Measurements from ENCODE around the gene PARD6G. TPM values are rescaled to one million over a fixed set of nuclear protein-coding genes. Genes with fewer than 3 reads are reported as not detected.

Gene PARD6G
- total RNA-seq, 1 experiment from 2014 or later: 6.1 TPM

- DNase-seq (ENCODE audit: low read depth in 1 of 2, low spot score in 2 of 2): no peak
- Histone ChIP-seq H3K27ac (no peak overlapping the region), H3K4me3 (no peak overlapping the region), H3K9me3 (replicated peaks) (no peaks in the 10 kb centered on the region; the same call in 1 of the 2 replicates), H3K27me3 (replicated peaks) (no peaks in the 10 kb centered on the region), H3K4me1 (replicated peaks) (no peaks in the 10 kb centered on the region), H3K36me3 (peaks cover 77% of the 10 kb centered on the region)
These were observed 112.2 kb downstream of the PARD6G start for GRCh38 chr18:80135136-80135535.

DNA sequence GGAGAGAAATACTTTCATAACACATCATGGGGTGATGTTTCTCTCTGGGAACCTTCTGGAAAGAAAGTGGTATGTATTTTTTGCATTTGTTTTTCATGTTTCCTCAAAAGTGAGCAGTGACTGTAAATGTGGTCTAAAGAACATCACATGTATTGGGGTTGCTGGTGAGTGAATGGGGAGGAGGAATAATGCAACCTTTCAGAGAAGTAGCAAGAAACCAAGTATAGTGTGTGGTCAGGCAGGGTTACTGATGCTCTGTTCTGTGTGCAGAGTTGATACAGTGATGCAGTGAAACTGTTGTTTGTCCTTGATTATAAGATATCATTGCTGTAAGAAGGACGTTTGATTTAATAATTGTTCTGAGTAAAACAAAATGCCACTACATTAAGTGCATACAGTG lies 114.2 kb downstream of the PARD6G start:
- DNase-seq (ENCODE audit: low read depth in 1 of 2, low spot score in 2 of 2): no peak
- H3K9me3 ChIP-seq (replicated peaks): no peaks in the 10 kb centered on the region
- H3K4me1 ChIP-seq (replicated peaks): no peaks in the 10 kb centered on the region
- no peak overlapping the region for H3K27ac ChIP-seq
- peaks cover 61% of the 10 kb centered on the region for H3K36me3 ChIP-seq
- no peak overlapping the region for H3K4me3 ChIP-seq
- no peaks in the 10 kb centered on the region for H3K27me3 ChIP-seq (replicated peaks)

- H3K9me3 ChIP-seq (replicated peaks): no peaks in the 10 kb centered on the region
- H3K4me1 ChIP-seq (replicated peaks): no peaks in the 10 kb centered on the region
- peaks cover 56% of the 10 kb centered on the region for H3K36me3 ChIP-seq
- no peak overlapping the region for H3K4me3 ChIP-seq
- H3K27me3 ChIP-seq (replicated peaks): no peaks in the 10 kb centered on the region
- DNase-seq (ENCODE audit: low read depth in 1 of 2, low spot score in 2 of 2): no peak
- H3K27ac ChIP-seq: no peak overlapping the region
These were observed 115.0 kb downstream of the PARD6G start for GRCh38 chr18:80132180-80132812.

DNA sequence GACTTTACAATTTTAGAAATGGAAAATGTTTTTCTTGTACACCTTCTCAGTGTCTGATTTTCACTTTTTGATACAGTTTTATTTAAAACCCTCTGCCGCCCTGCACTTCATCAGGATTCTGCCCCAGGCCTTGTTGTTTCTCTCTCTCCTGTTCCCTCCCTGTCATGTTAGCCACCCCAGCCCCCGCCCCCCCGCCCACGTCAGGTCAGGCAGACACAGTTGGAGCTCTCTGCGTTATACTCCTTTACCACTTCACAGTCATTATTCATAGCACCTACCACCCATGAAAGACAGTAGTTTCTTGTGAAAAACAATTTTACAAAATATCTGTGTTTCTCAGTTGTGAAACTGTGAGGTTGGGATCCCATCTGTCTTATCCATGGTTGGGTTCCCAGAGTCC lies 116.8 kb downstream of the PARD6G start:
- H3K27me3 ChIP-seq (replicated peaks): no peaks in the 10 kb centered on the region
- no peaks in the 10 kb centered on the region for H3K9me3 ChIP-seq (replicated peaks)
- no peak overlapping the region for H3K27ac ChIP-seq
- H3K4me3 ChIP-seq: no peak overlapping the region
- no peak for DNase-seq (ENCODE audit: low read depth in 1 of 2, low spot score in 2 of 2)
- H3K36me3 ChIP-seq: peaks cover 44% of the 10 kb centered on the region
- no peaks in the 10 kb centered on the region for H3K4me1 ChIP-seq (replicated peaks)

- H3K4me1 ChIP-seq (replicated peaks): no peaks in the 10 kb centered on the region
- H3K9me3 ChIP-seq (replicated peaks): no peaks in the 10 kb centered on the region
- no peak overlapping the region for H3K27ac ChIP-seq
- H3K4me3 ChIP-seq: no peak overlapping the region
- peaks cover 40% of the 10 kb centered on the region for H3K36me3 ChIP-seq
- DNase-seq (ENCODE audit: low read depth in 1 of 2, low spot score in 2 of 2): no peak
- H3K27me3 ChIP-seq (replicated peaks): no peaks in the 10 kb centered on the region
These were observed 117.5 kb downstream of the PARD6G start for GRCh38 chr18:80129672-80130367.

DNA sequence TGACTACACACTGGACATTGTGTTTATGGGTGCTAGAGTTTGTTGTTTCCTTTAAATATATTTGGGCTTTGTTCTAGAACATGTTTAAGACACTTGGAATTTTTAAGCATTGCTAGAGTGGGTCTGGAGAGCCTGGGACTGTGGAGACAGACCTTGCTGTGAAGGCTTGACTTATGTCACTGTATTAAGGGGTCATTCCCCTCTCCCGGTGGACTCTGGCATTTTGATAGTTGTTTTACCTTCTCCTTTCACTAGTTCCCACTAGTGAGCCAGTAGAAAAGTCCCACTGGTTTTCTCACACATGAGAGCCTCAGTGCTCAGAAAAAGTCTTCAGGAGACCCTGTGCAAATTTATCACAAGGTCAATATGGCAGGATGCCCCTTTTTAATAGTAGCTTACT lies 119.7 kb downstream of the PARD6G start:
- H3K27ac ChIP-seq: no peak overlapping the region
- peaks cover 27% of the 10 kb centered on the region for H3K36me3 ChIP-seq
- no peaks in the 10 kb centered on the region for H3K9me3 ChIP-seq (replicated peaks)
- no peaks in the 10 kb centered on the region for H3K27me3 ChIP-seq (replicated peaks)
- no peak for DNase-seq (ENCODE audit: low read depth in 1 of 2, low spot score in 2 of 2)
- no peaks in the 10 kb centered on the region for H3K4me1 ChIP-seq (replicated peaks)
- no peak overlapping the region for H3K4me3 ChIP-seq

DNA sequence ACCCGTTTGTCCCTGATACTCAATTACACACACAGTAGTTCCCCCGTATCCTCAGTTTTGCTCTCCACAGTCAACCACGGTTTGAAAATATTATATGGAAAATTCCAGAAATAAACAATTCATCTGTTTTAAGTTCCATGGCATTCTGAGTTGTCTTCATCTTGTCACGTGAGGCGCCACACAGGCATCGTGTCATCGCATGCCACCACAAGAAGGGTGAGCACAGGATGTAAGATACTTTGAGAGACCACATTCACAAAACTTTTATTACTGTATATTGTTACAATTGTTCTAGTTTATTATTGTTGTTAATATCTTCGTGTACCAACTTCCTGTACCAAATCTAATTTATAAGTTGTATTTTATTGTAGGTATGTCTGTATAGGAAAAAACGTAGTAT lies 120.5 kb downstream of the PARD6G start:
- H3K4me1 ChIP-seq (replicated peaks): no peaks in the 10 kb centered on the region
- DNase-seq (ENCODE audit: low read depth in 1 of 2, low spot score in 2 of 2): no peak
- H3K27ac ChIP-seq: no peak overlapping the region
- H3K36me3 ChIP-seq: peaks cover 35% of the 10 kb centered on the region
- H3K9me3 ChIP-seq (replicated peaks): no peaks in the 10 kb centered on the region
- H3K27me3 ChIP-seq (replicated peaks): no peaks in the 10 kb centered on the region
- H3K4me3 ChIP-seq: no peak overlapping the region

DNA sequence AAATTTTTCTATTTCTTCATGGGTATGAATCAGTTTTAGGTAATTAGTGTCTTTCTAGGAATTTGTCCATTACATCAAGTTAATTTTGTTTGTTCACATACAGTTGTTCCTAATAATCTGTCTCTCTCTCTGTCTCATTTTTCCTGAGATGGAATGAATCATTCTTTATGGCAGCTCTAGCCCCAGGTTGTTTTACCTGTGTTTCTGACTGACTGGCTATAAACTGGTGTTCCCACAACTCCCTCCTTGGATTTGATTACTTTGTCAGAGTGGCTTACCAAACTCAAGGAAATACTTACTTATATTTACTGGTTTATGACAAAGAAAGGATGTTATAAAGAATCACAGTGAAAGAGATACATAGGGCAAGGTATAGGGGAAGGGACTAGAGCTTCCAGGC lies 123.2 kb downstream of the PARD6G start:
- Histone ChIP-seq H3K27me3 (replicated peaks) (no peaks in the 10 kb centered on the region), H3K27ac (no peak overlapping the region), H3K4me1 (replicated peaks) (no peaks in the 10 kb centered on the region), H3K9me3 (replicated peaks) (no peaks in the 10 kb centered on the region), H3K4me3 (no peak overlapping the region), H3K36me3 (peaks cover 47% of the 10 kb centered on the region)
- DNase-seq (ENCODE audit: low read depth in 1 of 2, low spot score in 2 of 2): no peak

DNA sequence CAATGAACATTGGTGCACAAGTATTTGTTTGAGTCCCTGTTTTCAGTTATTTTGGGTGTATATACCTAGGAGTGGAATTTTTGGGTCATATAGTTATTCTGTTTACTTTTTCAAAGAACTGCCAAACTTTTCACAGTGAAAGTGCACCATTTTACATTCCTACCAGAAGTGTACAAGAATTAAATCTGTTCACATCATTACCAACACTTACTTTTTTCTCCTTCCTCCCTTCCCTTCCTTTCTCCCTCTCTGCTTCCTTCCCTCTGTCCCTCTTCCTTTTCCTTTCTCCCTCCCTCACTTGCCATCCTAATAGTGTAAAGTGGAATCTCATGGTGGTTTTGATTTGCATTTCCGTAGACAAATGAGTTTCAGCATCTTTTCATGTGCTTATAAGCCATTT lies 126.4 kb downstream of the PARD6G start:
- Histone ChIP-seq H3K27ac (no peak overlapping the region), H3K9me3 (replicated peaks) (no peaks in the 10 kb centered on the region), H3K4me1 (replicated peaks) (no peaks in the 10 kb centered on the region), H3K4me3 (no peak overlapping the region), H3K36me3 (peaks cover 60% of the 10 kb centered on the region), H3K27me3 (replicated peaks) (no peaks in the 10 kb centered on the region)
- no peak for DNase-seq (ENCODE audit: low read depth in 1 of 2, low spot score in 2 of 2)

GRCh38 chr18:80119111-80119510 lies 128.2 kb downstream of the PARD6G start:
- no peaks in the 10 kb centered on the region for H3K4me1 ChIP-seq (replicated peaks)
- no peak overlapping the region for H3K27ac ChIP-seq
- H3K36me3 ChIP-seq: peaks cover 54% of the 10 kb centered on the region
- no peaks in the 10 kb centered on the region for H3K27me3 ChIP-seq (replicated peaks)
- H3K9me3 ChIP-seq (replicated peaks): no peaks in the 10 kb centered on the region
- H3K4me3 ChIP-seq: no peak overlapping the region
- no peak for DNase-seq (ENCODE audit: low read depth in 1 of 2, low spot score in 2 of 2)

GRCh38 chr18:80115035-80115434 lies 132.3 kb downstream of the PARD6G start:
- no peak for DNase-seq (ENCODE audit: low read depth in 1 of 2, low spot score in 2 of 2)
- no peak overlapping the region for H3K4me3 ChIP-seq
- peaks cover 46% of the 10 kb centered on the region for H3K36me3 ChIP-seq
- no peaks in the 10 kb centered on the region for H3K9me3 ChIP-seq (replicated peaks)
- peaks cover 8% of the 10 kb centered on the region; the same call in 1 of the 2 replicates for H3K4me1 ChIP-seq (replicated peaks)
- H3K27ac ChIP-seq: no peak overlapping the region
- H3K27me3 ChIP-seq (replicated peaks): no peaks in the 10 kb centered on the region

- Histone ChIP-seq H3K27me3 (replicated peaks) (no peaks in the 10 kb centered on the region), H3K36me3 (peaks cover 23% of the 10 kb centered on the region), H3K4me1 (replicated peaks) (peaks cover 11% of the 10 kb centered on the region; the same call in 1 of the 2 replicates), H3K27ac (no peak overlapping the region), H3K4me3 (no peak overlapping the region), H3K9me3 (replicated peaks) (no peaks in the 10 kb centered on the region)
- no peak for DNase-seq (ENCODE audit: low read depth in 1 of 2, low spot score in 2 of 2)
These were observed 134.6 kb downstream of the PARD6G start for GRCh38 chr18:80112624-80113248.

DNA sequence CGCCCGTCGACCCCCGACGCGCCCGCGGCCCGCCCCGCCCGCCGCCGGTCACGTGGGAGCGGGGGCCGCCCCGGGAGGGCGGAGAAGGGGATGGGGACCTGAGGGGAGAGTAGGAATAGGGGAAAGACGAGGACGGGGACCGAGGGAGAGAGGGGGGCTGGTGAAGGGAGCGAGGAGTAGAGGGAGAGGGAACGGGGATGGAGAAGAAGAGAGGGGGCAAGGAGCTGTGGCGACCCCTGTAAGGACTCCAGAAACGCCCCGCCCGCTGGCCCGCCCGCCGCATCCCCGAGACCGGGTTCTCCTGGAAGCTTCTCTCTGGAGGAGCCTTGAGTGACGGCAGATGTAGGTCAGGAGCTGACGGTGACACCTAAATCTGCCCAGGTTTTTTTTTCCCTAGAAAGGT lies 137.6 kb downstream of the PARD6G start:
- peak; percentile 39 to 52 for DNase-seq (ENCODE audit: low read depth in 1 of 2, low spot score in 2 of 2)
- H3K27ac ChIP-seq: peak overlapping the region; percentile 19; the same call in 1 of the 2 replicates
- H3K27me3 ChIP-seq (replicated peaks): no peaks in the 10 kb centered on the region
- H3K4me1 ChIP-seq (replicated peaks): peaks cover 11% of the 10 kb centered on the region; the same call in 1 of the 2 replicates
- H3K4me3 ChIP-seq: peak overlapping the region; percentile 71
- H3K36me3 ChIP-seq: peaks cover 15% of the 10 kb centered on the region
- H3K9me3 ChIP-seq (replicated peaks): no peaks in the 10 kb centered on the region
